HCT116 (cell line): ENCODE results near the gene ABHD17B. TPM values are rescaled to one million over a fixed set of nuclear protein-coding genes. Genes with fewer than 3 reads are reported as not detected.

Source experiments
- ATAC-seq: fragments of 200-7000 bp; cut with Tn5 transposase; 2 replicates; pipeline ENCODE4 v1.9.1; 2020; ENCODE audit warnings: mild to moderate bottlenecking, moderate library complexity
- BruUV-seq: library from RNA; stranded (reverse); fragments of 400-500 nt; replicated peaks from 2 replicates; lab custom pipeline; 2021; lab: Mats Ljungman, UMichigan
- CTCF ChIA-PET: fragments of 300-600 bp; sonication (Branson Sonifier 250); formaldehyde crosslinking; loops from one replicate; lab custom pipeline; 2021; ENCODE audit warnings: antibody characterized with exemption; lab: Charles Lee
- POLR2A ChIA-PET: fragments of 300-600, 350-600 bp; sonication (Branson Sonifier 250); formaldehyde crosslinking; loops from one replicate; lab custom pipeline; 2021; ENCODE audit warnings: antibody characterized with exemption; lab: Charles Lee
- RAD21 ChIA-PET, 2 experiments: fragments of 300-600 bp; sonication (Branson Sonifier 250); formaldehyde crosslinking; loops; one replicate each; lab custom pipeline; 2023; ENCODE audit warnings: low total read pairs in 2 of 2; ENCODE audit not compliant: uncharacterized antibody in 2 of 2, unreplicated experiment in 2 of 2, low non-redundant PET in 1 of 2; lab: Charles Lee
- DNase-seq: peaks from one replicate; pipeline ENCODE4 v3.0.0-alpha.2; 2010; ENCODE audit warnings: low read depth, low spot score
- H2AFZ ChIP-seq: fragments of 200-600 bp; shearing (Covaris generic), sonication (generic); 2 replicates; pipeline ENCODE4 v1.6.1; 2017; ENCODE audit warnings: low read depth, mixed run types, mixed read lengths, antibody characterized with exemption, low read length; ENCODE audit not compliant: poor library complexity, severe bottlenecking
- H3K27ac ChIP-seq: 2 replicates; pipeline ENCODE4 v1.5.1; 2012; ENCODE audit warnings: low read depth, low read length
- H3K27me3 ChIP-seq: fragments of 200-600 bp; sonication (generic); 2 replicates; pipeline ENCODE4 v1.6.1; 2016; ENCODE audit warnings: mixed run types, low read length, mixed read lengths; ENCODE audit not compliant: insufficient read depth
- H3K36me3 ChIP-seq, 2 experiments: fragments of 200-500 bp in 1 of 2; fragments of 200-600 bp in 1 of 2; sonication (Bioruptor generic) in 1 of 2; sonication (generic) in 1 of 2; 2 replicates each; pipeline versions ENCODE4 v1.5.1 to v1.6.1; 2014 to 2016; ENCODE audit warnings: low read length in 2 of 2, inconsistent platforms in 1 of 2, mixed read lengths in 1 of 2, mixed run types in 1 of 2; ENCODE audit not compliant: insufficient read depth in 2 of 2, control insufficient read depth in 1 of 2
- H3K4me1 ChIP-seq, 2 experiments: fragments of 200-600 bp in 1 of 2; sonication (generic) in 1 of 2; 2 replicates each; pipeline versions ENCODE4 v1.5.1 to v1.6.1; 2012 to 2017; ENCODE audit warnings: low read length in 2 of 2, inconsistent platforms in 1 of 2, mild to moderate bottlenecking in 1 of 2, mixed read lengths in 1 of 2, mixed run types in 1 of 2, moderate library complexity in 1 of 2; ENCODE audit not compliant: insufficient read depth in 2 of 2, control insufficient read depth in 1 of 2
- H3K4me2 ChIP-seq: fragments of 200-600 bp; sonication (generic); 2 replicates; pipeline ENCODE4 v1.6.1; 2017; ENCODE audit warnings: mixed run types, low read length, mixed read lengths
- H3K4me3 ChIP-seq, 2 experiments: fragments of 200-600 bp in 1 of 2; sonication (generic) in 1 of 2; replicated peaks in 1 of 2; 2 replicates each; pipeline ENCODE4 v1.5.1; 2011 to 2016; ENCODE audit warnings: low read length in 2 of 2, control low read depth in 1 of 2, low read depth in 1 of 2, mild to moderate bottlenecking in 1 of 2, mixed read lengths in 1 of 2, mixed run types in 1 of 2
- H3K79me2 ChIP-seq: fragments of 200-600 bp; sonication (generic); 2 replicates; pipeline ENCODE4 v1.6.1; 2017; ENCODE audit warnings: mild to moderate bottlenecking, mixed run types, low read length, moderate library complexity, mixed read lengths; ENCODE audit not compliant: insufficient read depth
- H3K9ac ChIP-seq: fragments of 200-600 bp; sonication (generic); 2 replicates; pipeline ENCODE4 v1.6.1; 2016; ENCODE audit warnings: low read length, mixed read lengths
- H3K9me2 ChIP-seq: fragments of 200-600 bp; sonication (generic), shearing (Covaris generic); 2 replicates; pipeline ENCODE4 v1.6.1; 2017; ENCODE audit warnings: mixed run types, mild to moderate bottlenecking, moderate library complexity; ENCODE audit not compliant: insufficient read depth
- H3K9me3 ChIP-seq, 2 experiments: fragments of 200-500 bp in 1 of 2; fragments of 200-600 bp in 1 of 2; sonication (Bioruptor generic) in 1 of 2; sonication (generic) in 1 of 2; 2 replicates each; pipeline ENCODE4 v1.6.1; 2014 to 2017; ENCODE audit warnings: low read length in 2 of 2, mixed read lengths in 2 of 2, inconsistent platforms in 1 of 2, low read depth in 1 of 2, mild to moderate bottlenecking in 1 of 2, mixed run types in 1 of 2, moderate library complexity in 1 of 2; ENCODE audit not compliant: control insufficient read depth in 1 of 2, insufficient read depth in 1 of 2
- H4K20me1 ChIP-seq: fragments of 200-600 bp; sonication (generic), shearing (Covaris generic); 2 replicates; pipeline ENCODE4 v1.6.1; 2017; ENCODE audit warnings: mixed run types, mild to moderate bottlenecking, moderate library complexity; ENCODE audit not compliant: insufficient read depth
- CEBPB ChIP-seq: IDR thresholded peaks from 2 replicates; pipeline ENCODE4 v1.6.1; 2012; ENCODE audit warnings: low read depth
- CTCF ChIP-seq, 3 experiments: fragments of 200-600 bp in 1 of 3; sonication (generic) in 1 of 3; IDR thresholded peaks in 2 of 3; conservative IDR thresholded peaks in 1 of 3; 2 replicates each; pipeline ENCODE4 v1.5.1; 2012 to 2017; ENCODE audit warnings: low read depth in 2 of 3, low read length in 2 of 3, antibody characterized with exemption in 1 of 3, borderline replicate concordance in 1 of 3, control low read depth in 1 of 3, mild to moderate bottlenecking in 1 of 3, mixed read lengths in 1 of 3, mixed run types in 1 of 3, moderate library complexity in 1 of 3; ENCODE audit not compliant: insufficient read depth in 1 of 3
- EGR1 ChIP-seq: IDR thresholded peaks from 2 replicates; pipeline ENCODE4 v1.6.1; 2012; ENCODE audit warnings: low read depth
- EZH2 ChIP-seq: fragments of 200-600 bp; sonication (generic); IDR thresholded peaks from 2 replicates; pipeline ENCODE4 v1.6.1; 2017; ENCODE audit warnings: antibody characterized with exemption, mixed run types
- EZH2phosphoT487 ChIP-seq: fragments of 200-600 bp; IDR thresholded peaks from 2 replicates; pipeline ENCODE4 v1.6.1; 2018; ENCODE audit warnings: antibody characterized with exemption, borderline replicate concordance
- POLR2A ChIP-seq: IDR thresholded peaks from 2 replicates; pipeline ENCODE4 v1.7.0; 2011; ENCODE audit warnings: borderline replicate concordance; ENCODE audit not compliant: insufficient read depth, insufficient read length; ENCODE audit errors: extremely low read depth
- POLR2AphosphoS5 ChIP-seq: IDR thresholded peaks from 2 replicates; pipeline ENCODE4 v1.6.1; 2011; ENCODE audit warnings: mild to moderate bottlenecking, low read depth, low read length, moderate library complexity
- YY1 ChIP-seq: IDR thresholded peaks from 2 replicates; pipeline ENCODE4 v1.6.1; 2011; ENCODE audit warnings: low read length, low read depth, moderate library complexity, mild to moderate bottlenecking; ENCODE audit not compliant: insufficient replicate concordance; ENCODE audit errors: extremely low read depth
- ZNF274 ChIP-seq: fragments of 200-500 bp; sonication (Bioruptor generic); IDR thresholded peaks from 2 replicates; pipeline ENCODE4 v1.6.1; 2014; ENCODE audit warnings: mild to moderate bottlenecking, low read depth, low read length, inconsistent platforms
- intact Hi-C: fragments of 100-400 bp; cut with micrococcal nuclease; formaldehyde crosslinking; loops from 2 replicates; pipeline ENCODE4 v1.10.0; 2022
- total RNA-seq: library from RNA; stranded (reverse); gene quantifications from one replicate; pipeline ENCODE4 v1.2.1, GENCODE V29; 2021; ENCODE audit not compliant: unreplicated experiment

The ABHD17B gene
- total RNA-seq, 1 experiment from 2014 or later, result 17.0 TPM

GRCh38 chr9:71928376-71928775, 17.4 kb upstream of the ABHD17B start (continued):
- TF ChIP-seq CTCF (IDR thresholded peaks at IDR 0.05 in 2 of 3, conservative IDR thresholded peaks at IDR 0.05 in 1 of 3; ENCODE audit: borderline replicate concordance in 1 of 3, insufficient read depth in 1 of 3, low read depth in 2 of 3, low read length in 2 of 3), result no peak

GRCh38 chr9:71925834-71926233, 14.8 kb upstream of the ABHD17B start:
- intact Hi-C loops, result no loop called here
- Histone ChIP-seq H3K9me3 (no peaks in the 10 kb centered on the region), H2AFZ (no peak overlapping the region), H3K27me3 (no peaks in the 10 kb centered on the region), H3K79me2 (peaks cover 28% of the 10 kb centered on the region), H4K20me1 (no peaks in the 10 kb centered on the region), H3K9ac (no peak overlapping the region), H3K36me3 (no peaks in the 10 kb centered on the region), H3K27ac (no peak overlapping the region), H3K4me3 (no peak overlapping the region), H3K9me2 (0 out of 2 replicates have a peak, but pooled peaks cover 6% of the 10 kb centered on the region), H3K4me1 (no peaks in the 10 kb centered on the region), H3K4me2 (no peak overlapping the region)
- TF ChIP-seq CEBPB (no peak), EGR1 (no peak), POLR2AphosphoS5 (no peak), POLR2A (no peak), ZNF274 (no peak)
- no TSS peak for BruUV-seq
- POLR2A ChIA-PET, result interaction anchor here (0.7 to 1.3 kb wide), 2 partner anchors 14 to 1507 kb away, joined by 5 to 7 read pairs; partner anchors contain the start of genes ABHD17B and C9orf85
- RAD21 ChIA-PET, result no interaction called here
- ATAC-seq (no peak), DNase-seq (no peak)
- CTCF ChIA-PET, result no interaction called here

- ChIA-PET CTCF (no interaction called here), POLR2A (no interaction called here), RAD21 (no interaction called here)
- no peak for DNase-seq
- no peaks in the 10 kb centered on the region for H3K36me3 ChIP-seq
- H3K4me1 ChIP-seq, result no peaks in the 10 kb centered on the region
- no peaks in the 10 kb centered on the region for H3K9me3 ChIP-seq
- ATAC-seq, result no peak
- H3K9ac ChIP-seq, result no peak overlapping the region
- H3K4me3 ChIP-seq, result no peak overlapping the region
- intact Hi-C loops, result no loop called here
- H3K27ac ChIP-seq, result no peak overlapping the region
- no TSS peak for BruUV-seq
- H3K27me3 ChIP-seq, result no peaks in the 10 kb centered on the region
- no peaks in the 10 kb centered on the region for H4K20me1 ChIP-seq
- peaks cover 28% of the 10 kb centered on the region for H3K79me2 ChIP-seq
- TF ChIP-seq EZH2, result no peak
- TF ChIP-seq YY1, result no peak
- no peak for TF ChIP-seq ZNF274
- no peak for TF ChIP-seq EZH2phosphoT487
- no peak overlapping the region for H2AFZ ChIP-seq
- H3K9me2 ChIP-seq, result 0 out of 2 replicates have a peak, but pooled peaks cover 6% of the 10 kb centered on the region
- no peak overlapping the region for H3K4me2 ChIP-seq
These were observed 13.6 kb upstream of the ABHD17B start for GRCh38 chr9:71924576-71924975.
